T-cell (primary cell): Measurements from ENCODE around the gene DDX24. TPM values are rescaled to one million over a fixed set of nuclear protein-coding genes. Genes with fewer than 3 reads are reported as not detected.
A peak's percentile ranks its signal among the peaks of the same experiment; 100 is the strongest.

ENCODE experiments used
- ATAC-seq, 4 experiments: fragments of 200-7000 bp in 3 of 4; fragments of 150-1000 bp in 1 of 4; cut with Tn5 transposase; replicated peaks in 1 of 4; 1 replicate in 3 of 4; 2 replicates in 1 of 4; pipeline ENCODE4 v1.10.0; 2021; ENCODE audit warnings: moderate library complexity in 3 of 4, mild to moderate bottlenecking in 2 of 4, moderate number of reproducible peaks in 1 of 4
- CTCF ChIA-PET, 2 donors: fragments of 300-600 bp; sonication (Branson Sonifier 250); formaldehyde crosslinking; loops; one replicate each; lab custom pipeline; 2022; ENCODE audit warnings: antibody characterized with exemption in 2 of 2; lab: Charles Lee
- POLR2A ChIA-PET, 2 donors: fragments of 300-600 bp; sonication (Branson Sonifier 250); formaldehyde crosslinking; loops; one replicate each; lab custom pipeline; 2022; ENCODE audit warnings: antibody characterized with exemption in 2 of 2; lab: Charles Lee
- DNase-seq, 35 experiments: peaks; one replicate each; pipeline versions ENCODE4 v3.0.0 to v3.0.0-alpha.2; 2013 to 2023
- H3K27ac ChIP-seq: one replicate; pipeline ENCODE4 v1.5.1; 2013; ENCODE audit warnings: low read length
- H3K27me3 ChIP-seq, 2 experiments: replicated peaks in 1 of 2; 1 replicate in 1 of 2; 2 replicates in 1 of 2; pipeline versions ENCODE4 v1.6.1 to v1.7.0; 2013; ENCODE audit warnings: low read length in 1 of 2, mixed read lengths in 1 of 2; ENCODE audit not compliant: control insufficient read depth in 2 of 2, insufficient read depth in 2 of 2; ENCODE audit errors: extremely low read depth in 1 of 2
- H3K36me3 ChIP-seq, 2 donors: 1 replicate in 1 of 2; 2 replicates in 1 of 2; pipeline versions ENCODE4 v1.6.1 to v1.7.0; 2013; ENCODE audit warnings: low read length in 1 of 2; ENCODE audit not compliant: control insufficient read depth in 2 of 2, insufficient read depth in 1 of 2; ENCODE audit errors: extremely low read depth in 1 of 2
- H3K4me1 ChIP-seq, 2 experiments: 1 replicate in 1 of 2; 2 replicates in 1 of 2; pipeline versions ENCODE4 v1.6.1 to v1.7.0; 2013; ENCODE audit warnings: low read length in 2 of 2, mixed read lengths in 1 of 2; ENCODE audit not compliant: insufficient read depth in 2 of 2, control insufficient read depth in 1 of 2; ENCODE audit errors: extremely low read depth in 1 of 2
- H3K4me3 ChIP-seq, 2 donors: 1 replicate in 1 of 2; 2 replicates in 1 of 2; pipeline versions ENCODE4 v1.5.1 to v1.7.0; 2013; ENCODE audit warnings: mild to moderate bottlenecking in 2 of 2, low read length in 1 of 2, moderate library complexity in 1 of 2; ENCODE audit not compliant: control insufficient read depth in 1 of 2; ENCODE audit errors: extremely low read depth in 1 of 2
- H3K9me3 ChIP-seq: 2 replicates; pipeline ENCODE4 v1.7.0; 2013
- H3K27ac Mint-ChIP-seq, 2 donors: one replicate each; pipeline ENCODE4 v1.8.0; 2020 to 2021; ENCODE audit warnings: mild to moderate bottlenecking in 2 of 2, mixed read lengths in 2 of 2
- H3K27me3 Mint-ChIP-seq, 2 donors: one replicate each; pipeline ENCODE4 v1.8.0; 2021 to 2022; ENCODE audit warnings: mixed read lengths in 2 of 2
- H3K36me3 Mint-ChIP-seq: one replicate; pipeline ENCODE4 v1.8.0; 2021; ENCODE audit warnings: mixed read lengths
- H3K4me1 Mint-ChIP-seq, 3 donors: one replicate each; pipeline ENCODE4 v1.8.0; 2020 to 2022; ENCODE audit warnings: mixed read lengths in 3 of 3, mild to moderate bottlenecking in 1 of 3
- H3K4me3 Mint-ChIP-seq, 3 donors: one replicate each; pipeline ENCODE4 v1.8.0; 2020 to 2022; ENCODE audit warnings: mild to moderate bottlenecking in 3 of 3, mixed read lengths in 3 of 3, moderate library complexity in 3 of 3
- H3K9me3 Mint-ChIP-seq, 3 donors: one replicate each; pipeline ENCODE4 v1.8.0; 2020 to 2022; ENCODE audit warnings: mixed read lengths in 3 of 3
- WGBS: methylation state at CpG from one replicate; pipeline ENCODE4 v1.1.5; 2013; ENCODE audit warnings: missing lambda C conversion rate; ENCODE audit not compliant: insufficient coverage; 5-methylcytosine and 5-hydroxymethylcytosine counted together
- total RNA-seq, 35 experiments: library from RNA in 6 of 35; stranded (reverse) in 6 of 35; fragments of 120-200 nt in 1 of 35; gene quantifications; one replicate each; pipeline versions ENCODE4 v1.2.1 to v1.2.4 and lab custom pipeline; 2013 to 2026

Gene DDX24
- total RNA-seq, 5 donors from 2014 or later (not counting 1 experiment from before 2014, with no cell fraction given), result 258 to 448 (median 265) TPM

DNA sequence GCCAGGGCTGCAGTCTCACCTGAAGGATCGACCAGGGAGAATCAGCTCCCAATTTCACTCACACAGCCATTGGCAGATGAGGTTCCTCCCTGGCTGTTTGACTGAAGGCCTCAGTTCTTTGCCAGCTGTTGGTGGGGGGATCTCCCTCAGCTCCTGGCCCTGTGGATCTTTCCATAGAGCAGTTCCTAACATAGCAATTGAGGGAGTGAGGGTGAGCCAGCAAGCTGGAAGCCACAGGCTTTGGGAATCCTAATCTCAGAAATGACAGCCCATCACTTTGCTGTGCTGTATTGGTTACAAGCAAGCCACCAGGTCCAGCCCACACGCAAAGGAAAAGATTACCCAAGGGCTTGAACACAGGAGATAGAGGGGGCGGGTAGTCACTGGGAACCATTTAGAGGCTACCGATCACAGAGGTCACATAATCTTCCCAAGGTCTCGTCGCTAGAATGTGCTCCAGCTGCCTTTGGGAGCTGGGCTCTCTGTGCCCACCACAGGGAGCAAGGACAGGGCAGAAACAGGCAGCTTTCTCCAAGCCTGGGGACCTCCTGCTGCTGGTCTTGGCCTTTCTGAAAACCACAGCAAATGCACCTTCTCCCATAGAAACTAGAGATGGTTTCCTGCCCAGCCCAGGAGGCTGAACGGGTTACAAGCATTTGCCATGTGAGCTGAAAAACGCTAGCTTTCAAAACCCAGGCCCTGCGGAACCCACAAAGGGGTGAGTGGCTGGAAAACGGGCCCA is 59.4 kb downstream of the DDX24 start:
- H3K27me3 Mint-ChIP-seq, result peaks cover 3 to 7% of the 10 kb centered on the region in 2 donors
- WGBS, result 47% methylated on average over 5 of the region's 10 CpGs
- no peak overlapping the region for H3K4me3 ChIP-seq
- ATAC-seq (no peak), DNase-seq (no peak)
- no peaks in the 10 kb centered on the region for H3K9me3 ChIP-seq
- ChIA-PET CTCF (interaction anchor here in 1 of 2 donors (1.4 kb wide), 1 partner anchor 13 kb away, joined by 5 read pairs; no protein-coding TSS in a partner anchor), POLR2A (no interaction called here)
- peaks cover 23 to 27% (median 26%) of the 10 kb centered on the region in 3 donors for H3K4me1 Mint-ChIP-seq
- H3K27ac Mint-ChIP-seq, result peak overlapping the region in 1 of 2 donors; percentile 14
- no peak overlapping the region for H3K4me3 Mint-ChIP-seq
- no peak overlapping the region for H3K27ac ChIP-seq
- no peaks in the 10 kb centered on the region for H3K36me3 ChIP-seq
- peaks cover 0 to 6% of the 10 kb centered on the region in 2 experiments for H3K27me3 ChIP-seq
- no peaks in the 10 kb centered on the region for H3K36me3 Mint-ChIP-seq
- peaks cover 2 to 27% of the 10 kb centered on the region in 2 experiments for H3K4me1 ChIP-seq
- no peaks in the 10 kb centered on the region for H3K9me3 Mint-ChIP-seq

DNA sequence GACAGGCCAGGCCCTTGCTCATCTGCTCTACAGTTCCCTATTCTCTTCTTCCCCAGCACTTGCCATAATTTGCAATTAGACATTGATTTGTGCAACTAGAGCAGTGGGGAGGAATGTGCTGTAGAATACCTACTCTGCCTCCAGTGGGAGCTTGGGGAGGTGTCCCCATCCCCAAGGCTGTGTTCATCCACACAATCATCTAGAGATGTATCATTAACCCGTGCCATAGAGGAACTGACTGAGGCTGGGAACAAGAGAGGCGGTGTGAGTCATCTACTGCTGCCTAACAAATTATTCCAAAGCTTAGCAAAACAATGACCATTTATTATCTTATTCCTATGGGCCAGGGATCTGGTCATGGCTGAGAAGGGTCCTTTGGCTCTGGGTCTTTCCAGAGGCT is 60.0 kb downstream of the DDX24 start:
- Histone ChIP-seq H3K36me3 (no peaks in the 10 kb centered on the region), H3K9me3 (no peaks in the 10 kb centered on the region), H3K4me1 (peaks cover 2 to 24% of the 10 kb centered on the region in 2 experiments), H3K27me3 (peaks cover 0 to 12% of the 10 kb centered on the region in 2 experiments), H3K27ac (no peak overlapping the region), H3K4me3 (no peak overlapping the region)
- ChIA-PET CTCF (interaction anchor here in 1 of 2 donors (1.4 kb wide), 1 partner anchor 14 kb away, joined by 5 read pairs; no protein-coding TSS in a partner anchor), POLR2A (no interaction called here)
- H3K27ac Mint-ChIP-seq, result no peak overlapping the region
- no peak for DNase-seq
- H3K27me3 Mint-ChIP-seq, result peaks cover 3 to 7% of the 10 kb centered on the region in 2 donors
- no peaks in the 10 kb centered on the region for H3K36me3 Mint-ChIP-seq
- ATAC-seq, result no peak
- WGBS, result 100% methylated on average over 1 of the region's 2 CpGs
- H3K4me1 Mint-ChIP-seq, result peaks cover 21 to 25% (median 23%) of the 10 kb centered on the region in 3 donors
- no peaks in the 10 kb centered on the region for H3K9me3 Mint-ChIP-seq
- no peak overlapping the region for H3K4me3 Mint-ChIP-seq

DNA sequence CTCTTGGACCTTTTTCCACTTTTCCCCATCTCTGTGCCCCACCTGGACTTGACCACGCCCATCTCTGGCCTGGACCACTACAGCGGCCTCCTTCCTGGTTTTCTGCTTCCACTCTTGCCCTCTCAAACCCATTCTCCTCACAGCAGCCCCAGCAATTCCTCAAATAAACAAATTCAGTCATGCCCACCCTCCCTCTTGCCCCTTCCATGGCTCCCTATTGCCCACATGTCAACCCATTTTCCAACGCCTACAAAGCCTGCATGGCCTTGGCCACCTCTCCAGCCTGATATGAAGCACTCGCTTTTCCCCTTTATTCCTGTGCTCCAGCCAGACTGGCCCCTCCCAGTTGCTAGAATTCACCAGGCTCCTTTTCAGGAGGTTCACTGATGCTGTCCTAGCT is 60.7 kb downstream of the DDX24 start:
- H3K27ac Mint-ChIP-seq, result no peak overlapping the region
- CTCF ChIA-PET, result interaction anchor here (1.0 to 1.2 kb wide), 2 partner anchors 20 to 21 kb away, joined by 3 read pairs; no protein-coding TSS in a partner anchor

DNA sequence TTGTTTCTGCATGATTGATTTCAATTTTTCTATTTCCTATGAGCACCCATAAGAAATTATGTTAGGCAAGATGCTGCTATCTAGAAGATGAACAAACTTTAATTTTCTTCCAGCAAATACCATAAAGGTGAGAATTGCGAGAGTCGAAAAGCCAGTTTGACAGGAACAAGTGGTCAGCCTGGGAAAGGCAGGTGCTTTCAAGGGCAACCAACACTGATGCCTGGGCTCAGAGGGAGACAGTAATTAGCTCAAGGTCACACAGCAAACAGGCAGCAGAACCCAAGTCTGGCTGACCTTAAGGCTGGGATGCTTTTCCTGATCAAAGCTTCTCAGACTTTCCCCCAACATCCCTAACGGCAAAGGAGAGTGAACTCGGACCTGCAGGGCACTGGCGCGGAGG is 61.7 kb downstream of the DDX24 start:
- no peak overlapping the region for H3K27ac Mint-ChIP-seq
- no peak for ATAC-seq
- Histone ChIP-seq H3K4me3 (no peak overlapping the region), H3K36me3 (no peaks in the 10 kb centered on the region), H3K27me3 (peaks cover 0 to 16% of the 10 kb centered on the region in 2 experiments), H3K27ac (no peak overlapping the region), H3K4me1 (peaks cover 2 to 21% of the 10 kb centered on the region in 2 experiments), H3K9me3 (no peaks in the 10 kb centered on the region)
- peaks cover 3 to 5% of the 10 kb centered on the region in 2 donors for H3K27me3 Mint-ChIP-seq
- no peak for DNase-seq
- CTCF ChIA-PET, result interaction anchor here (0.6 to 1.2 kb wide), 4 partner anchors 17 to 161 kb away, joined by 3 to 5 read pairs (median 3); no protein-coding TSS in a partner anchor
- WGBS, result 83% methylated on average over 2 of the region's 6 CpGs
- no peak overlapping the region for H3K4me3 Mint-ChIP-seq
- H3K9me3 Mint-ChIP-seq, result no peaks in the 10 kb centered on the region
- no peaks in the 10 kb centered on the region for H3K36me3 Mint-ChIP-seq
- peaks cover 17 to 20% (median 19%) of the 10 kb centered on the region in 3 donors for H3K4me1 Mint-ChIP-seq
- POLR2A ChIA-PET, result interaction anchor here in 1 of 2 donors (0.6 kb wide), 1 partner anchor 9 kb away, joined by 3 read pairs; no protein-coding TSS in a partner anchor

More for the DNA sequence above, 60.7 kb downstream of the DDX24 start:
- Histone ChIP-seq H3K27ac (no peak overlapping the region), H3K36me3 (no peaks in the 10 kb centered on the region), H3K9me3 (no peaks in the 10 kb centered on the region), H3K27me3 (peaks cover 0 to 15% of the 10 kb centered on the region in 2 experiments), H3K4me3 (no peak overlapping the region), H3K4me1 (peaks cover 2 to 21% of the 10 kb centered on the region in 2 experiments)
- Mint-ChIP-seq H3K4me3 (no peak overlapping the region), H3K4me1 (peaks cover 17 to 20% (median 19%) of the 10 kb centered on the region in 3 donors), H3K36me3 (no peaks in the 10 kb centered on the region), H3K9me3 (no peaks in the 10 kb centered on the region), H3K27me3 (peaks cover 3 to 7% of the 10 kb centered on the region in 2 donors)
- POLR2A ChIA-PET, result no interaction called here
- DNase-seq (no peak), ATAC-seq (no peak)
- WGBS, result 85% methylated on average over 4 of the region's 4 CpGs

DNA sequence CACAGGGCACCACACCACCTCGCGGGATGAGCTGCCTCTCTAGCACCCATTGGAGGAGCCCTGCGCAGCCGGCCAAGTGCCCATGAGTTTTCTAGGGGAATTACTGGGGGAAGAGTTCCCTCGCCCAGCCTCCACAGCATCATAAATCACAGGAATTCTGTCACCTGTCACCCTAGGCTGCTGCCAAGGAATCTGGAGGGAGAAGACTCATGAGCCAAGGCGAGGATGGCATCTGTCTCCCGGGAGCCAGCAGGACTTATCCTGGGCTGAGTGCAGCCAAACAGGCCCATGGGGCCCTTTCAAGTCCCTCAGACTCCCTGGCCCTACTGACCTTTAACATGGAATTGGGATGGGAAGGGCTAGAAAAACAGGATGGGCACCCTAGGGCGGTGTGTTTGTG is 62.7 kb downstream of the DDX24 start:
- H3K9me3 ChIP-seq, result no peaks in the 10 kb centered on the region

DNA sequence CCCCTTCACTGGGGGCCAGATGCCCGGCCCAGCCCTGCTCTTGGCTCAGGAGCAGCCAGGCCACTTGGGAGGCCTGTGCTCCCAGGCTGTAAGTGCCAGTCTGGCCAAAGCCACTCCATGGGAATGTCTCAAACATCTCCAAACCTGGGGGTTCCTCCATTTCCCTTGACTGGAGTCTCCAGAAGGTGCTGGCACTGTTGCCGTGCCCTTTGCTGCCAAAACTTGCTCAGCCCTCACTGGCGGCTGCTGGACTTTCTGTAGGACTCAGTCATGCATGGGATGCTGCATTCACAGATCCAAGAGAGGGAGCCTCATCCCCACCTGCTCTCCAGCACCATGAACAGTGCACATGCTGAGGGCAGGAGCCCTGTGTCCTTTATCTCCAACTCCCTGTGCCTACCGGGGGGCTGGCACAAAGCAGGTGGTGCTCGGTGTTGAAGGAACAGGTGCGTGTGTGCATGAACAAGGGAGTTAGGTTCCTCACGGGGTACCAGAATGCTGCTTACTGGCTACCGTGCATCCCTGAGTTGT is 64.5 kb downstream of the DDX24 start:
- Mint-ChIP-seq H3K36me3 (no peaks in the 10 kb centered on the region), H3K4me3 (no peak overlapping the region), H3K27ac (no peak overlapping the region), H3K27me3 (peaks cover 3 to 4% of the 10 kb centered on the region in 2 donors), H3K4me1 (peaks cover 10 to 16% (median 16%) of the 10 kb centered on the region in 3 donors), H3K9me3 (no peaks in the 10 kb centered on the region)
- Histone ChIP-seq H3K4me1 (peaks cover 4 to 16% of the 10 kb centered on the region in 2 experiments), H3K9me3 (no peaks in the 10 kb centered on the region), H3K4me3 (no peak overlapping the region), H3K27me3 (peaks cover 0 to 11% of the 10 kb centered on the region in 2 experiments), H3K27ac (no peak overlapping the region), H3K36me3 (no peaks in the 10 kb centered on the region)
- WGBS, result 86% methylated on average over 5 of the region's 8 CpGs
- ATAC-seq (no peak), DNase-seq (no peak)
- POLR2A ChIA-PET, result no interaction called here
- CTCF ChIA-PET, result interaction anchor here in 1 of 2 donors (1.1 kb wide), 1 partner anchor 9 kb away, joined by 5 read pairs; the partner anchor contains the start of gene OTUB2

More for the DNA sequence above, 62.7 kb downstream of the DDX24 start:
- H3K4me3 ChIP-seq, result no peak overlapping the region
- no peaks in the 10 kb centered on the region for H3K36me3 ChIP-seq
- CTCF ChIA-PET, result interaction anchor here in 1 of 2 donors (0.6 kb wide), 1 partner anchor 21 kb away, joined by 3 read pairs; the partner anchor contains the start of gene CCDC197
- peaks cover 0 to 16% of the 10 kb centered on the region in 2 experiments for H3K27me3 ChIP-seq
- no peaks in the 10 kb centered on the region for H3K9me3 Mint-ChIP-seq
- no peak overlapping the region for H3K27ac ChIP-seq
- no peaks in the 10 kb centered on the region for H3K36me3 Mint-ChIP-seq
- H3K4me1 ChIP-seq, result peaks cover 2 to 20% of the 10 kb centered on the region in 2 experiments
- POLR2A ChIA-PET, result no interaction called here
- H3K27ac Mint-ChIP-seq, result no peak overlapping the region
- DNase-seq, result no peak
- ATAC-seq, result no peak
- H3K4me1 Mint-ChIP-seq, result peaks cover 17 to 21% (median 20%) of the 10 kb centered on the region in 3 donors
- WGBS, result 72% methylated on average over 3 of the region's 8 CpGs
- H3K27me3 Mint-ChIP-seq, result peaks cover 3 to 4% of the 10 kb centered on the region in 2 donors
- no peak overlapping the region for H3K4me3 Mint-ChIP-seq
